Hepatocyte (in vitro differentiated cells): Measurements from ENCODE around the gene ACIN1. TPM values are rescaled to one million over a fixed set of nuclear protein-coding genes. Genes with fewer than 3 reads are reported as not detected.

Experiments
- DNase-seq: peaks from one replicate; pipeline ENCODE4 v3.0.0-alpha.2; 2016; ENCODE audit warnings: low spot score
- H2AFZ ChIP-seq: fragments of 200-600 bp; sonication (generic); 2 replicates; pipeline ENCODE4 v1.6.0; 2016; ENCODE audit warnings: antibody characterized with exemption, mild to moderate bottlenecking
- H3K27ac ChIP-seq: fragments of 200-600 bp; sonication (generic); 2 replicates; pipeline ENCODE4 v1.5.1; 2016; ENCODE audit warnings: mild to moderate bottlenecking
- H3K27me3 ChIP-seq: fragments of 200-600 bp; sonication (generic); 2 replicates; pipeline ENCODE4 v1.6.1; 2016
- H3K36me3 ChIP-seq: fragments of 200-600 bp; sonication (generic); replicated peaks from 2 replicates; pipeline ENCODE4 v1.5.1; 2016; ENCODE audit warnings: low read depth; ENCODE audit not compliant: insufficient read depth
- H3K4me1 ChIP-seq: fragments of 200-600 bp; sonication (generic); 2 replicates; pipeline ENCODE4 v1.5.1; 2016; ENCODE audit warnings: mild to moderate bottlenecking, moderate library complexity; ENCODE audit not compliant: insufficient read depth
- H3K4me2 ChIP-seq: fragments of 200-600 bp; sonication (generic); 2 replicates; pipeline ENCODE4 v1.6.0; 2016
- H3K4me3 ChIP-seq: fragments of 200-600 bp; sonication (generic); 2 replicates; pipeline ENCODE4 v1.5.1; 2016; ENCODE audit warnings: mild to moderate bottlenecking
- H3K79me2 ChIP-seq: fragments of 200-600 bp; sonication (generic); 2 replicates; pipeline ENCODE4 v1.6.0; 2017; ENCODE audit warnings: mild to moderate bottlenecking
- H3K9me2 ChIP-seq: fragments of 200-600 bp; sonication (generic); replicated peaks from 2 replicates; pipeline ENCODE4 v1.6.0; 2017; ENCODE audit warnings: mild to moderate bottlenecking; ENCODE audit not compliant: insufficient read depth
- H3K9me3 ChIP-seq: fragments of 200-600 bp; sonication (generic); 2 replicates; pipeline ENCODE4 v1.5.1; 2016; ENCODE audit warnings: low read depth, mild to moderate bottlenecking
- H4K20me1 ChIP-seq: fragments of 200-600 bp; sonication (generic); 2 replicates; pipeline ENCODE4 v1.6.0; 2016; ENCODE audit warnings: mild to moderate bottlenecking; ENCODE audit not compliant: insufficient read depth, poor library complexity, severe bottlenecking
- EZH2 ChIP-seq: fragments of 200-600 bp; sonication (generic); IDR thresholded peaks from 2 replicates; pipeline ENCODE4 v1.6.1; 2016; ENCODE audit warnings: antibody characterized with exemption, mild to moderate bottlenecking, borderline replicate concordance
- EZH2phosphoT487 ChIP-seq: fragments of 200-600 bp; sonication (generic); IDR thresholded peaks from one replicate; pipeline ENCODE4 v1.6.1; 2018; ENCODE audit warnings: antibody characterized with exemption, mild to moderate bottlenecking, low read depth, moderate library complexity; ENCODE audit not compliant: unreplicated experiment, severe bottlenecking
- WGBS: methylation state at CpG from one replicate; pipeline ENCODE4 v1.1.6; 2016; ENCODE audit warnings: low lambda C conversion rate; ENCODE audit errors: missing lambda C conversion rate; 5-methylcytosine and 5-hydroxymethylcytosine counted together
- polyA plus RNA-seq: library from polyadenylated mRNA; unstranded; fragments of >200 nt; fragmentation: Nextera tagmentation; extraction: Ambion mirVana; gene quantifications from 2 replicates; pipeline ENCODE4 v1.2.1, GENCODE V29; 2016
- total RNA-seq: library from RNA; depleted of rRNA; stranded (reverse); fragments of >200 nt; gene quantifications from 2 replicates; pipeline ENCODE4 v1.2.3, GENCODE V29; 2014
- TF ChIP-seq, protein P1 (sequence below): fragments of 200-600 bp; sonication (generic); IDR thresholded peaks from 2 replicates; pipeline ENCODE4 v1.5.1; 2016; ENCODE audit warnings: antibody characterized with exemption, mild to moderate bottlenecking; ENCODE audit not compliant: poor library complexity

Gene ACIN1
- total and polyA plus RNA-seq, 2 experiments from 2014 or later: 44.3 to 108 TPM

DNA sequence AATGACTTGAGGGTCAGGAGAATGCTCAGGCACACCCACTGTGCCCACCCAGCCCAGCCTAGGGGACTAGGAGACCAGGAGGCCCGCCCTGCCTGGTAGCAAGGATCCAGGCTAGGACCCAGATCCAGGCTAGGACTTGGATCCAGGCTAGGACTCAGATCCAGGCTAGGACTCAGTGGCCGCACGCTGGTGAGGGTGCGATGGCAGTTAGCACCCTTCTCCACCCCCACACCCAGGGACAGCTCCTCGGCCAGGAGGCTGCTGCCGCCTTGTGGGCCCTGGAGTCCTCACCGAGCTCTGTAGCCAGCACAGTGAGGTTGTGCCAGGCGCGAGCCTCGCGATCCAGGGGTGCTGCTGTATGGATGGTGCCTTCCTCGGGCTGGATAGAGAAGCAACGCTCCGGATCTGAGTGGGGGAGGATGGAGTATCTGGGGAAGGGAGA is 42.7 kb downstream of the ACIN1 start:
- H3K9me2 ChIP-seq: no peaks in the 10 kb centered on the region
- no peaks in the 10 kb centered on the region for H3K36me3 ChIP-seq
- H3K4me2 ChIP-seq: no peak overlapping the region
- H3K9me3 ChIP-seq: no peaks in the 10 kb centered on the region
- peaks cover 12% of the 10 kb centered on the region for H3K4me1 ChIP-seq
- no peaks in the 10 kb centered on the region for H4K20me1 ChIP-seq
- H3K27ac ChIP-seq: no peak overlapping the region
- no peak for TF ChIP-seq EZH2
- no peak for TF ChIP-seq EZH2phosphoT487
- TF ChIP-seq, protein P1, sequence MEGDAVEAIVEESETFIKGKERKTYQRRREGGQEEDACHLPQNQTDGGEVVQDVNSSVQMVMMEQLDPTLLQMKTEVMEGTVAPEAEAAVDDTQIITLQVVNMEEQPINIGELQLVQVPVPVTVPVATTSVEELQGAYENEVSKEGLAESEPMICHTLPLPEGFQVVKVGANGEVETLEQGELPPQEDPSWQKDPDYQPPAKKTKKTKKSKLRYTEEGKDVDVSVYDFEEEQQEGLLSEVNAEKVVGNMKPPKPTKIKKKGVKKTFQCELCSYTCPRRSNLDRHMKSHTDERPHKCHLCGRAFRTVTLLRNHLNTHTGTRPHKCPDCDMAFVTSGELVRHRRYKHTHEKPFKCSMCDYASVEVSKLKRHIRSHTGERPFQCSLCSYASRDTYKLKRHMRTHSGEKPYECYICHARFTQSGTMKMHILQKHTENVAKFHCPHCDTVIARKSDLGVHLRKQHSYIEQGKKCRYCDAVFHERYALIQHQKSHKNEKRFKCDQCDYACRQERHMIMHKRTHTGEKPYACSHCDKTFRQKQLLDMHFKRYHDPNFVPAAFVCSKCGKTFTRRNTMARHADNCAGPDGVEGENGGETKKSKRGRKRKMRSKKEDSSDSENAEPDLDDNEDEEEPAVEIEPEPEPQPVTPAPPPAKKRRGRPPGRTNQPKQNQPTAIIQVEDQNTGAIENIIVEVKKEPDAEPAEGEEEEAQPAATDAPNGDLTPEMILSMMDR: no peak
- H3K79me2 ChIP-seq: no peaks in the 10 kb centered on the region
- DNase-seq: peak; percentile 28
- H3K4me3 ChIP-seq: no peak overlapping the region
- no peaks in the 10 kb centered on the region for H3K27me3 ChIP-seq
- H2AFZ ChIP-seq: no peak overlapping the region
- WGBS: 85% methylated on average over 14 of the region's 14 CpGs

DNA sequence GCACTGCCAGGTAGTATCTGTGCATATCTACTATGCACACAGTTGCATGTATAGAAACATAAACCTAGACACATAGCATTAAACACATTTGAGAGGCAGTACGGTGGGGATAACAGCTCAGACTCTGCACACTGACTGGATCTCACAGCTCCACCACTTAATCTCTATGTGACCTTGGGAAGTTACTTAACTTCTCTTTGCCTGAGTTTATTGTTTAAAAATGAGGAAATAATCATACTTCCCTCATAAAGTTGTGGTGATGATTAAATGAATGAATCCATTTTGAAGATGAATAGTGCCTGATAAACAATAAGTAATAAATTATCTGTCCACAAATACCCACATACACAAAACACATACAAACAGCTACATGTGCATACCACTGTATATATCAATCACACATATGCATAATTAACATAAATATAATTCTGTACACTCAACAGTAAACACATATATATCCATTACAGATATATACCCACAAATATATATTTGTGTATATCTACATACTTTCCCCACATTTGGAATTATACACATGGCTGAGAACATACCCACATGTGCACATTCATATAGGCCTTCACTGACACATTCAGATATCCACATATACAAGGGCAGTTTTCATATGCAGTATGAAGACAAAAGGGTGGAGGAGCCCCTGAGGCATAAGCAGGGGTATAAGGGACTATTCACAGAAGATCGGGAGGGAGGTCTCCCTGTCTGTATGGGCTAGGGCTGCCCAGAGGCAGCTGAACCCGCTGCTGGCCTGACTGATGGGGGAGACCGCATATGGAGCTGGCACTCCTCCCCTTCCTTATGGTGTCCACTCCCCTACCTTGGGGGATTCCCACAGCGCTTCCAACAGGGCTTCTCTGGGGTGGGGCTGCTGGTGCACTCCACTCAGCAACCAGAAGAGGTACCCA is 43.5 kb downstream of the ACIN1 start:
- TF ChIP-seq EZH2: no peak
- no peak for TF ChIP-seq EZH2phosphoT487
- TF ChIP-seq, protein P1: no peak
- 90% methylated on average over 5 of the region's 5 CpGs for WGBS
- no peaks in the 10 kb centered on the region for H3K36me3 ChIP-seq
- H3K4me3 ChIP-seq: no peak overlapping the region
- no peaks in the 10 kb centered on the region for H3K9me3 ChIP-seq
- H3K9me2 ChIP-seq: no peaks in the 10 kb centered on the region
- no peak overlapping the region for H2AFZ ChIP-seq
- DNase-seq: no peak
- peaks cover 8% of the 10 kb centered on the region for H3K4me1 ChIP-seq
- H3K4me2 ChIP-seq: no peak overlapping the region
- H3K27ac ChIP-seq: no peak overlapping the region
- H3K27me3 ChIP-seq: no peaks in the 10 kb centered on the region
- H4K20me1 ChIP-seq: no peaks in the 10 kb centered on the region
- no peaks in the 10 kb centered on the region for H3K79me2 ChIP-seq

DNA sequence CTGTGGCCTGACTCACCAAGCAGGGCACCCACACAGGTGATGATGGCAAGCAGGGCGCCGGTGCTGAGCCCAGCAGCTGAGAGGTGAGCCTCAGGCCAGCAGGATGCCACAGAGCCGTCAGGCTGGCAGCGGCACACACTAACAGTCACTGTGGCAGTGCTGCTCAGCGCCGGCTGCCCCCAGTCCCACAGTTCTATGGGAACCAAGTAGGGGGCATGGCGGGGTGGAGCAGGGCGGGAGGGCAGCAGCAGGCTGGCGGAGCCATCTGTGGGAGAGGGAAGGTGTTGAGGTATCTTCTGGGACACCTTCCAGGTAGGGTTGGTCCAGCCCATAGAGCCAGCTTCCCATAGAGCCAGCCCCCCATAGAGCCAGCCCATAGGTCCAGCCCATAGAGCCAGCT is 45.9 kb downstream of the ACIN1 start:
- TF ChIP-seq, protein P1: no peak
- TF ChIP-seq EZH2 (no peak), EZH2phosphoT487 (no peak)
- no peaks in the 10 kb centered on the region for H3K9me3 ChIP-seq
- no peak overlapping the region for H3K4me3 ChIP-seq
- H2AFZ ChIP-seq: no peak overlapping the region
- no peaks in the 10 kb centered on the region for H3K79me2 ChIP-seq
- no peak overlapping the region for H3K27ac ChIP-seq
- H3K27me3 ChIP-seq: no peaks in the 10 kb centered on the region
- H3K36me3 ChIP-seq: no peaks in the 10 kb centered on the region
- no peaks in the 10 kb centered on the region for H4K20me1 ChIP-seq
- no peaks in the 10 kb centered on the region for H3K9me2 ChIP-seq
- WGBS: 95% methylated on average over 9 of the region's 9 CpGs
- no peak overlapping the region for H3K4me2 ChIP-seq
- DNase-seq: no peak
- H3K4me1 ChIP-seq: no peaks in the 10 kb centered on the region
